Measurements from ENCODE around the gene PDE4B.

DNA sequence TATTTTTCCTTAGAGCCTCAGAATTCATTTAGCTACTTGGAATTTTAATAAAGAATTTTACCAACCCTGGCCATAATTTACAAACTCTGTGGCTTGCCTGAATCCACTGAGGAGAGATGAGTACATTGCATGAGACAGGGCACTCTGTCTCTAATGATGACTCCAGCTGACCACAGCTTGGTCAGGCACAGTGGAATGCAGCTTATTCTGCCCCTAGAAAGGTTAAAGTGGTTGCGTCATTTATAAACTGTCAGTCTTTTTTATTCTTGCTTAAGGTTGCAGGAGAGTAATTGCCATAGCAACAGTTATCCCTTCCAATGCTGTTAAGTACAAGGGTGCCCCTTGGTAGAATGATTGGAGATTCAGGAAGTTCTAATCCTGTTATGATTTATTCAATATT, 28.3 kb downstream of the PDE4B start:
- no peak for TF ChIP-seq POLR2A (IDR thresholded peaks at IDR 0.05; ENCODE audit: low read length)
- TF ChIP-seq GATA1 (IDR thresholded peaks at IDR 0.05; ENCODE audit: low read depth, low read length), result no peak

Measured in erythroblast (primary cell).